Coronary artery (tissue), 2 donors: ENCODE measurements around the gene LDB3.
A peak's percentile ranks its signal among the peaks of the same experiment; 100 is the strongest.

Experiments used
- DNase-seq: peaks from one replicate; pipeline ENCODE4 v3.0.0-alpha.2; 2017; ENCODE audit warnings: low spot score
- H3K27ac ChIP-seq, 2 donors: fragments of 200-600 bp; sonication (generic); one replicate each; pipeline ENCODE4 v1.5.1; 2016 to 2019
- H3K4me3 ChIP-seq: fragments of 200-600 bp; sonication (generic); 2 replicates; pipeline ENCODE4 v1.5.1; 2016; ENCODE audit warnings: mild to moderate bottlenecking, moderate library complexity
- CTCF ChIP-seq: fragments of 200-600 bp; sonication (generic); IDR thresholded peaks from one replicate; pipeline ENCODE4 v1.5.1; 2019; ENCODE audit warnings: antibody characterized with exemption

Gene LDB3

GRCh38 chr10:86742230-86742629 is 73.9 kb downstream of the LDB3 start:
- no peak for DNase-seq
- no peak overlapping the region for H3K4me3 ChIP-seq
- H3K27ac ChIP-seq: no peak overlapping the region
- no peak for TF ChIP-seq CTCF

GRCh38 chr10:86744067-86744725 is 75.9 kb downstream of the LDB3 start:
- no peak overlapping the region for H3K4me3 ChIP-seq
- peak overlapping the region; percentile 67 to 80 for H3K27ac ChIP-seq
- no peak for TF ChIP-seq CTCF
- DNase-seq: no peak

GRCh38 chr10:86747796-86748581 is 79.7 kb downstream of the LDB3 start:
- DNase-seq: no peak
- H3K27ac ChIP-seq: no peak overlapping the region
- H3K4me3 ChIP-seq: no peak overlapping the region
- no peak for TF ChIP-seq CTCF

GRCh38 chr10:86749854-86750253 is 81.5 kb downstream of the LDB3 start:
- no peak for DNase-seq
- Histone ChIP-seq H3K4me3 (no peak overlapping the region), H3K27ac (no peak overlapping the region)
- TF ChIP-seq CTCF: no peak

- H3K4me3 ChIP-seq: no peak overlapping the region
- no peak overlapping the region for H3K27ac ChIP-seq
- no peak for DNase-seq
- no peak for TF ChIP-seq CTCF
Observed at GRCh38 chr10:86751477-86751876, 83.2 kb downstream of the LDB3 start.

GRCh38 chr10:86752311-86752710 is 84.0 kb downstream of the LDB3 start:
- no peak overlapping the region for H3K27ac ChIP-seq
- no peak for DNase-seq
- H3K4me3 ChIP-seq: no peak overlapping the region
- no peak for TF ChIP-seq CTCF

- no peak overlapping the region for H3K4me3 ChIP-seq
- no peak for TF ChIP-seq CTCF
- peak overlapping the region; percentile 20 to 58 for H3K27ac ChIP-seq
- no peak for DNase-seq
Observed at GRCh38 chr10:86753051-86753450, 84.7 kb downstream of the LDB3 start.
